Inflammatory macrophage treated with lipopolysaccharide for 4 hours (primary cell): Measurements from ENCODE around the gene MYOM1.

Experiments used
- DNase-seq: peaks from one replicate; pipeline ENCODE4 v3.0.0-alpha.2; 2020

The MYOM1 gene

GRCh38 chr18:3183103-3183717 lies 36.6 kb downstream of the MYOM1 start:
- no peak for DNase-seq

- no peak for DNase-seq
Observed at GRCh38 chr18:3180325-3180724, 39.4 kb downstream of the MYOM1 start.

- DNase-seq: peak; percentile 64
Observed at GRCh38 chr18:3179430-3180089, 40.2 kb downstream of the MYOM1 start.

- peak; percentile 100 for DNase-seq
Observed at GRCh38 chr18:3177902-3178687, 41.7 kb downstream of the MYOM1 start.

- no peak for DNase-seq
Observed at GRCh38 chr18:3175195-3175758, 44.5 kb downstream of the MYOM1 start.

DNA sequence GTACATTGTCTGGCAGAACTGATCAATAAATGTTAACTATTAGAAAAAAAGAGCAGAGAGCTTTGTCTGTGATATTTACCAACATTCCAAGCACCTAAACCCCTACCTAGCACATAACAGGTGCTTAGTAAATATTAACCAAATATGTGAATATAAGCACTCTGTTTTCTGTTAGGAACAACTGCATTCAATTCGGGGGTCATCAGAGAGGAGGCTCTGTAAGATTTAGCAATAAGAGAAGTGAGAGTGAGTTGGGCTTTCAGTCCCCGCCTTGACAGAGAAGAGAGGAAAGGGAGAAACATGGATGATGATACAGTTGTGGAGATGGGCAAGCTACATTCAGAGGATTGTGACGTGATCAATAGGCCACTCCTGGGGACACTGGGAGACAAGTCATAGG lies 47.7 kb downstream of the MYOM1 start:
- peak; percentile 62 for DNase-seq

- DNase-seq: peak; percentile 7
Observed at GRCh38 chr18:3171631-3172030, 48.1 kb downstream of the MYOM1 start.

DNA sequence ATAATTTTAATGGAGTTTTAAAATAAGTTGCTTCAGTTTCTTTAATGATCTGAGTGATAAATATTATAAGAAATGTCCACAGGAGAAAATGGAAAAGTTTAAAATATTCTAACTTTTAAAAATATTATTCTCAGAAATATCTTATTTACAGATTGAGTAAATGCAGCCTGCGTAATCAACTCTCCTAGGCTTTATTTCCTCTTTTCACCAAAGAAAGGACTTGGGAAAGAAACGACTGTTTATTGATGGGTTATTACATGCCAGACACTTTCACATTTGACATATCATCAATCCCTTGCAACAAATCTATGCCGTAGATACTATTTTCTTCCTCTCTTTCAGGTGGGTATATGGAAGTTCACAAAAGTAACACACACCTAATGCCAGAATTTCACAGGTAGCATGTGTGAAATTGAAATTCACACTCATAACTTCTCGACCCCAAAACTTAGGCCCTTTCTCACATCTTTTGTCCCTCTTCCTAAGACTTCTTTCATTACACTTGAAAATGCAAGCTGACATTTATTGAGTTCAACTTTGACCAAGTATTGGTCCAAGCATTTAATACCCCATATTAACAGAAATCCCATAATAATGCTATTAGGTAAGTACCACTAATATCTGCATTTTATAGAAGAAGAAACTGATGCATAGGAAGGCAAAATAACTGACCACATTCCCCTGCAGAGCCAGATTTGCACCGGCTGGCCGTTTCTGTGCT lies 49.2 kb downstream of the MYOM1 start:
- DNase-seq: peak; percentile 76

GRCh38 chr18:3164381-3164780 lies 55.4 kb downstream of the MYOM1 start:
- no peak for DNase-seq

GRCh38 chr18:3163968-3164367 lies 55.8 kb downstream of the MYOM1 start:
- peak; percentile 34 for DNase-seq

- no peak for DNase-seq
Observed at GRCh38 chr18:3162181-3162580, 57.6 kb downstream of the MYOM1 start.

DNA sequence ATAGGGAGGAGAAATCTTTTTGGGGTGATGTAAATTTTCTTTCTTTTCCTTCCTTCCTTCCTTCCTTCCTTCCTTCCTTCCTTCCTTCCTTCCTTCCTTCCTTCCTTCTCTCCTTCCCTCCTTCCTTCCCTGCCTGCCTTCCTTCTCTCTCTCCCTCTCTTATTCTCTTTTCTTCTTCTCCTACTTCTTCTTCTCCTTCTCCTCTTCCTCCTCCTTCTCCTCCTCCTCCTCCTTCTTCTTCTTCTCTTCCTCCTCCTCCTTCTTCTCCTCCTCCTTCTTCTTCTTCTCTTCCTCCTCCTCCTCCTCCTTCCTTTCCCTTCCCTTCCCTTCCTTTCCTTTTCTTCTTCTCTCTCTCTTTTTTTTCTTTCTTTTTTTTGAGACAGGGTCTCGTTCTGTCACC lies 59.9 kb downstream of the MYOM1 start:
- no peak for DNase-seq

GRCh38 chr18:3157606-3158005 lies 62.2 kb downstream of the MYOM1 start:
- DNase-seq: no peak

DNA sequence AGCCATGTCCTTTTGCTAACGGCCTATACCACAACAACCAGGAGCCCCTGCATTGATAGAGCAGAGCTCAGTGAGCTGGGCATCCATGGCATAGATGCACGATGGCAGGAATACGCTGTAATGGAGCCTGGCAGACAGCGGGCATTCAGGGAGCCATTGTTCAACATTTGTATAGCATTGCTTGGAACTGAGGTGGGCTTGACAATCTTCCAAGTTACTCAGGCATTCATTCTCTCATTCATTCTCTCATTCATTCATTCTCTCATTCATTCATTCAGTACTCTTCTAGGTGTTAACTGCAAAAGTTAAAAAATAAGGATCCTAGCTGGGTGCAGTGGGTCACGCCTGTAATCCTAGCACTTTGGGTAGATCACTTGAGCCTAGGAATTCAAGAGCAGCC lies 62.7 kb downstream of the MYOM1 start:
- DNase-seq: no peak

- DNase-seq: no peak
Observed at GRCh38 chr18:3156325-3156640, 63.5 kb downstream of the MYOM1 start.

DNA sequence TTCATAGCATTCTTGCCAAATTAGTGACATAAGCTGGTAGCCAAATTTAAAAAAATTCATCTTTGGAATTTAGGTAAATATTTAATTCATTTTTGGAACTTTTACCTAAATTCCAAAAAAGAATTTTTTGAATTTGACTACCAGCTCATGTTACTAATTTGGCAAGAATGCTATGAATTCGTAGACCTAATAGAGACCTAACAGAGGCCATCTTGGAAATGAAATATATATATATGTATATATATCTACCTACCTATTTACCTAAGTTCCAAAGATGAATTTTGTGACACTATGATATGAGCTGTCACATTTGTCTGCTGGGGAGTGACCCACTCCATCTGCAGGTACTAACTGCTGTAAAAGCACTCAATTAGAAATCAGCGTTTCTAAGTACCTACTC lies 65.6 kb downstream of the MYOM1 start:
- no peak for DNase-seq

DNA sequence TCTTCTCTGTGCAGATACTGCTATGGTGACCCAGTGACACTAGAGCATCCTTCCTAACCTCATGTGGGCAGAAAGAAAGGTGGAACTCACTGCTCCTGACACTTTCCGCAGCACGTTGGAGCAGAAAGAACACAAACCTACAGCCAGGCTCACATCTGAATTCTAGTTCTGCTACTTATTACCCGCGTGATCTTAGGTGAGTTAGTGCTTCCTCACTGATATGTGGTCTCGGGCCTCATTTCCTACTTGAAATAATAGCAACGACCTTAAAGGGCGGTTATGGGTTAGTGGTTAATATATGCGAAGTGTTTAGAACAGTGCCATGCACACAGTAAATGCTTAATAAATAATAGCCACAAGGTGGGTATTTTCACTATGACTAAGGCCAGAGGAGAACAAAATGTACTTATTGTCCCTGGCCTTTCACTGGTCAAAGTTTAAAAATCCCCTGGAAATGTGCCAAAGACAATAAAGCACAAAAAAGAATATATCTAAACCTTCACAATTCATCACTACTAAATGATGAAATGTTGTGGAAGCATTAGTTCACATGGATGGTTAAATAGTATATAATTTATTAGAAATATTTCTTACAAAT lies 66.6 kb downstream of the MYOM1 start:
- no peak for DNase-seq

DNA sequence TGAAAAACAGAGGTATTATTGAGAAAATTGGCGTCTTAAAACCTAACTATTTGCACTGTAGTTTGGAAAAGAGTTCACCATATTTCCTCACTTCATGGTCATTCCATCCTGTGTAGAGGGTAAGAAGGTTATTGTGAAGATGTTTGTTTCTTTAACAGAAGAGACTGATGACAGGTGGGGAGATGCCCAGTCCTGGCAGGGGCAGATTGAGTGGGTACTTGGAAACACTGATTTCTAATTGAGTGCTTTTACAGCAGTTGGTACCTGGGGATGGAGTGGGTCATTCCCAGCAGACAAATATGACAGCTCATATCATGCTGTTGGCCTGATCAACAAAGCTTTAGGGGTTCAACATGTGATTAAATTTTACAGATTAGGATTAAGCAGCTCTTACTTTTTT lies 67.5 kb downstream of the MYOM1 start:
- no peak for DNase-seq

GRCh38 chr18:3151399-3152264 lies 68.1 kb downstream of the MYOM1 start:
- peak; percentile 53 for DNase-seq

DNA sequence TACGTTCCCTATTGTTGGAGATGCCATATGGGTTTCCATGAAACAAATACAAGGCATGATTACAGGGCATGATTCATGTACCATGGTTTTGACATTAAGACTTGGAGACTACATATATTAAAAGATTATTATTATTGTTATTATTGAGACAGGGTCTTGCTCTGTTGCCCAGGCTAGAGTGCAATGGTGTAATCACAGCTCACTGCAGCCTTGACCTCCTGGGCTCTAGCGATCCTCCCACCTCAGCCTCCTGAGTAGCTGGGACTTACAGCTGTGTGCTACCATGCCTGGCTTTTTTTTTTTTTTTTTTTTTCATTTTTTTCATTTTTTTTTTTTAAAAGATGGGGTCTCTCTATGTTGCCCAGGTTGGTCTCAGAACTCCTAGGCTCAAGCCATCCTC lies 69.1 kb downstream of the MYOM1 start:
- DNase-seq: no peak

DNA sequence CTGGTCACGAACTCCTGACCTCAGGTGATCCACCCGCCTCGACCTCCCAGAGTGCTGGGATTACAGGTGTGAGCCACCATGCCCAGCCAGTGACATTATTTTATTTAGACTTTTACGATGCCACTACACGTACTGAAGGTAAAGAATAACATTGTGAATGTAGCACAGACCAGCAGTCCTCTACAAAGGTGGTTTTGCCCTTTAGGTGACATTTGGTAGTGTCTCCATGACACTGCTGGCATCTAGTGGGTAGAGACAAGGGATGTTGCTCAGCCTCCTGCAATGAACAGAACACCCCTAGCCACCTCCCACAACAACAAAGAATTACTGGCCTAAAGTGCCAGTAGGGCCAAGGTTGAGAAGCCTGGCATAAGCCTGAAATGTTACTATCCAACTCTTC lies 69.5 kb downstream of the MYOM1 start:
- DNase-seq: no peak
